Left renal cortex interstitium (tissue), 4 donors: ENCODE data around the gene REX1BD. TPM values are rescaled to one million over a fixed set of nuclear protein-coding genes. Genes with fewer than 3 reads are reported as not detected.
A peak's percentile ranks its signal among the peaks of the same experiment; 100 is the strongest.
"Not testable (repeated sequence)": the region's sequence is repeated elsewhere in the genome, so short reads cannot be mapped to it uniquely, and the experiment has no call there.

Experiments
- DNase-seq, 4 donors: peaks; one replicate each; pipeline ENCODE4 v3.0.0-alpha.2; 2013; ENCODE audit warnings: low read depth in 4 of 4, low spot score in 2 of 4, missing footprints in 1 of 4
- polyA plus RNA-seq, 4 donors: library from polyadenylated mRNA; unstranded; fragments of 120-200 nt; gene quantifications; one replicate each; pipeline ENCODE4 v1.2.1, GENCODE V29; 2013; ENCODE audit not compliant: insufficient read length in 4 of 4

The REX1BD gene
- polyA plus RNA-seq, 4 donors = 22.5 to 51.3 (median 38.4) TPM

- no peak for DNase-seq
These were observed 12.2 kb upstream of the REX1BD start for GRCh38 chr19:18576383-18576782.

DNA sequence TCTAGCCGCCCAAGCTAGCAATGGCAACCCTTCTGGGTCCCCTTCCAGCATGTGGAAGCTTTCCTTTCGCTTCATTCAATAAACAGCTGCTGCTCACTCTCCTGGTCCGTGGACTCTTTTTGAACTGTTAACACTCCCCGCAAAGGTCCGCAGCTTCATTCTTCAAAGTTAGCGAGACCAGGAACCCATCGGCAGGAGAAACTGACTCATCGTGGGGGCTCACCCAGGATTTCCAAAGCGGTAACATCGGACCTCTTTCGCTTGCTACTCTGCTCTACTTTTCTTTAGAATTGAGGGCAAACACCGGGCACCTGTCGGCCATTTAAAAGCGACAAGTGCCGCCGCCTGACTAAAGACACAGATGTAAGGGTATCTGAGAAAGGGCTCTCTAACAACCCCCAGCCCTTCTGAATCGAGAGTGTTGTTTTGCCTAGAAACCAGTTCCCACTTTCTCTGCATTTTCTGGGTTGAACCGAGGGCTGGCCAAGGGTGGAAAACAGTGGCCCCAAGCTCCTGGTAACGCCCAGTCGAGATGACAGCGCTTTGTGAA is 11.2 kb upstream of the REX1BD start:
- DNase-seq = no peak

DNA sequence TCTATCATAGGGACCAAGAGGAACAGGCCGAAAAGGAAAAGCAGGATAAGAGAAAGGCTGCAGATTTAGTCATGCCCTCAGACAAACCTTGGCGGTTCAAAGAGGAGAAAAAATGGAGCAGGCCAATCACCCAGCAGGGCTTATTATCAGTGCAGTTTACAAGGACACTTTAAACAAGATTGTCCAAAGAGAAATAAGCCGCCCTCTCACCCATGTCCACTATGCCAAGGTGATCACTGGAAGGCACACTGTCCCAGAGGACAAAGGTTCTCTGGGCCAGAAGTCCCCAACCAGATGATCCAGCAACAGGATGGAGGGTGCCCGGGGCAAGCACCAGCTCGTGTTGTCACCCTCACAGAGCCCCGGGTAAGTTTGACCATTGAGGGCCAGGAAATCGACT is 8.3 kb upstream of the REX1BD start:
- no peak for DNase-seq

- no peak for DNase-seq
These were observed 2.3 kb upstream of the REX1BD start for GRCh38 chr19:18586306-18586705.

GRCh38 chr19:18587561-18587960 is 1.0 kb upstream of the REX1BD start:
- DNase-seq = no peak

DNA sequence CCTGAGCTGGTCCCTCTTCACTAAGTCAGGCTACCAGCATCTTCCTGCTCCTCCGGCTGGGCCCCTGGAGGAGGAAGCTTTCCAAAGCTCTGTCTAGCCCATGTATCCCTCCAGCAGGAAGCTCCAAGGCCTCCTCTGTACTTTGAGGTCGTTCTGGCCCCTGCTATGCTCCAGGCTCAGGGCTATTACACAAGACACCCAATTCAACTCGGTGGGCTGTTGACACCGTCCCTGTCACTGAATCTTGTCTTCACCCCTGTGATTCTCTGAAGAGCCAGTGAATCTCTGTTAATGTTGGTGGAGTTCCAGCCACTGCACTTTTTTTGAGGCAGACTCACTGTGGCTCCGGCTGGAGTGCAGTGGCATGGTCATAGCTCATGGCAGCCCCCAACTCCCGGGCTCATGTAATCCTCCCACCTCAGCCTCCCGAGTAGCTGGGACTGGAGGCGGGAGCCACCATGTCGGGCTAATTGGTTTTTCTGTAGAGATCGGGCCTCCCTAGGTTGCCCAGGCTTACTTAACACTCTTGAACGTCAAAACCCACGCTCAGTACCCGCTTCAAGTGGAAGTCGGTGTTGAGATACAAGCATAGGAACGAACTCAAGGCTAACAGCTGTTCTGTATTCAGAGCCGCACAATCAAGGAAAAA is 512 bp upstream of the REX1BD start:
- no peak for DNase-seq

DNA sequence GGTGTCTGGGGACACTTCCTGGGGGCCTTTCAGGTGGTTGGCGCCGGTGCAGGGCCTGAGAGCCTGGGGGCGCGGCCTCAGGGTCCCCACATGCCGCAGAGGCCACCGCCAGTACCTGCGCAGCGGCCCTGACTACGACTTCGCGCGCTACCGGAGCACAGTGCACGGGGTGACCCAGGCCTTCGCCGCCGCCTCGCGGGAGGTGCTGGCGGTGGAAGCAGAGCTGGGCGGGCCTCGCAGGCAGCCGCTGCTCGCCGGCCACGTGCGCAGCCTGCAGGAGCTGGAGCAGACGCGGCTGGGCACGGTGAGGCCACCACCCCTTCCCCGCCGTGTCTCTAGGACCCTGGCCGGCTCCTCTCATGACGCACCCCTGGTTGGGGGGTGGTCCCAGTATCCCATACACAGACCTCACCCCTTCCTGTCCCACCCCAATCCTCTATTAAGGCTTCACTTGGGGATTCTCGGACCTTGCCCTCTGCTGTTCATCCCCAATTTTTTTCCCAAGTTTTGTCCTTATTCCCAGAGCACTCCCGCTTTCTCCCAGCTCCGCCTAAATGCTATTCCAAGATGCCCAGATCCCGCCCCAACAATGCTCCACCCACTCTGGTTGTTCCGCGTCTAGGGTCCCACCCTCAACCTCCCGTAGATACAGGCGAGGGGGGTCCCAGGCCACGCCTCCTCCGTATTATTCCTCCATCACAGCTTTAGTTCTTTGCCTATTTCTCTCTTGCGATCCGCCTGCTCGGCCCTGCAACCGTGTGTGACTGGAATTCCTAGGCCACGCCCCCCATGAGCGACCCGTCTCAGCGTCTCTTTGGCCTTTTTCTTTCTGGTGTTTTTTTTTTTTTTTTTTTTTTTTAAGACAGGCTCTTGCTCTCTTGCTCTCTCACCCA is 1.0 kb downstream of the REX1BD start:
- DNase-seq = peak in 1 of 4 donors; percentile 63

GRCh38 chr19:18590273-18591272 is 2.0 kb downstream of the REX1BD start:
- peak in 2 of 4 donors; percentile 70 to 73 for DNase-seq

GRCh38 chr19:18591735-18592385 is 3.3 kb downstream of the REX1BD start:
- no peak for DNase-seq

GRCh38 chr19:18592732-18593131 is 4.1 kb downstream of the REX1BD start:
- not testable (repeated sequence) for DNase-seq

DNA sequence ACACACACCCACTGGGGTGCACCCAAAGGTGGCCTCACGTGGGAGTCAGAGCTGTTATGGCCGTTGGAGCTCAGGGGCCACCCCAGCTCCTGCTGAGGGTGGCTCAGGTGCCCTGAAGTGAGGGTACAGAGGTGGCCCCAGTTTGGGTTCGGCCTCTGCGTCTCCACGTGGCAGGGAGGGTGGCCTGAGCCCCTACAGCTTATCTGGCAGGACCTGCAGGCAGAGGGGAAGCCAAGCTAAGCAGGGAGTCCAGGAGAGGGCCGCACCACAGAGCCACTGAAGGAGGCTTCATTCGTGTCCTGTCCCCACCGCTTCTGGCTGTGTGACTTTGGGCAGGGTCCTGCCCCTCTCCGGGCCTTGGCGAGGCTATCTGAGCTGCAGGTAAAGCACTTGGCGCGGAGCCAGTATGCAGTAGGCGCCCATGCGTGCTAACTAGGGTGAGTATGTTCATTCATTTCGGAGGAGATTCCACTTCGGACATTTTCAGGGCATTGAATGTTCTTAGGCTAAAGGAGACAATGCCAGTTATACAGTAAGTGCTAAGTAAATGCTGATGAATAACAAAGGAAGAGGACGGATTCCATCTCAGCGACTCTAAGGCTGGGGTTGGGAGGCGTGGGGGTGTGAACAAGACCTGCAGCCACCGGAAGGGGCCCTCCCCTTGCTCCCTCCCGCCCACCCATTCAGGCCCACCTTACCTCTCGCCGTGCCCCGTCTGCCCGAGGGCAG is 4.9 kb downstream of the REX1BD start:
- DNase-seq = no peak

DNA sequence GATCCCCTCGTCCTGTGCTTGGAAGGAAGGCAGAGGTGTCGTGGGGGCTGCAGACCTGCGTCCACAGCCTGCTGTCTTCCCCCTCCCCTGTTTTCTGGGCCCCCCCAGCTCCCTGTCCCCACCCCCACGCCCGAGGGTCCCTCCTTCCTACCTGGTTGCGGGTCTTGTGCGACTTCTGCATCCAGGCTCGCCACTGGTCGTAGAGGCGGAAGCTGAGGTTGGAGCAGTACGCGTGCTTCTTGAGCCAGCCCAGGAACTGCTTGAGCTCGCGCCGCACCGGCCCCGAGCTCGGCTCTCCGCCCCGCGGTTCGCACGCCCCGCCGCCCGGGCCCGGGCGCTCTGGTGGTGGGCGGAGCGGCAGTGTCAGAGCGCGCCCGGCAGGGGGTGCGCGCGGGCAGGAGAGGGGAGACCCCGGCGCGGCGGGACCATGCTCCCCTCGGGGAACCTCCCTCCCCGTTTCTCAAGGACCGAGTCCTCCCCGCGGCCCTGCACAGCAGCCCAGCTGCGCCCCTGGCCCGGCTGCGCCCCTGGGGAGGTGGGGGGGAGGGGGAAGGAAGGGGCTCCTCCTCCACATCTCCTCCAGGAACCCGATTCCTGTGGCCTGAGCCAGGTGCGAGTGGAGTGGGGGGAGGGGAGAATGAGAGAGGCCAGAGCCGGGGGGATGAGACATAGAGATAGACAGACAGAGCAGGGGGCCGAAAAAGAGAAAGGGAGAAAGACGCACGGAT is 5.7 kb downstream of the REX1BD start:
- DNase-seq = peak in 2 of 4 donors; percentile 66 to 78

DNA sequence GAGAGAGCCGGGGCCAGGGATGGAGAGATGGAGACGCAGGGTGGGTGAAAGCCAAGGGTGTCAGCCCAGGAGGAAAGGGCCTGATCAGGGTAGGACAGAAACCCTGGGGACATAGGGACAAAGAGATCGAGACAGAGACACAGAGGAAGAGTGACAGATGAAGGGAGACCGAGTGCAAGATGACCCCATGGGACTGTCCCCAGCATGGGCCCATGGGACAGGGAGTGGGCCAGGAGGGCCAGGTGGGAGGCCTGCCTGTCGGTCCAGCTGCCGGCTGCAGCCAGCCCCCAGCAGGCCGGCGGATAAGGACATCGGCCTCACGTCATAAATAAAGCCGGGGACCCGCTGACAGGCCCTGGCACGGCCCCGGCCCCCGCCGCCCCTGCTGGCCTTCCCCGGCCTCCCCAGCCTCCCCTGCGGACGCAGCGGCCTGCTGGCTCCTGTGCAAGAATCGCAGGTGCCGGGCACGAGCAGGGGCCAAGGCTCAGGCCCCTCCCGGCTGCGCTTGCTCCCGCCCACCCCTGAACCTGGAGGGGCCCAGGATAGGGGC is 6.3 kb downstream of the REX1BD start:
- DNase-seq = no peak

DNA sequence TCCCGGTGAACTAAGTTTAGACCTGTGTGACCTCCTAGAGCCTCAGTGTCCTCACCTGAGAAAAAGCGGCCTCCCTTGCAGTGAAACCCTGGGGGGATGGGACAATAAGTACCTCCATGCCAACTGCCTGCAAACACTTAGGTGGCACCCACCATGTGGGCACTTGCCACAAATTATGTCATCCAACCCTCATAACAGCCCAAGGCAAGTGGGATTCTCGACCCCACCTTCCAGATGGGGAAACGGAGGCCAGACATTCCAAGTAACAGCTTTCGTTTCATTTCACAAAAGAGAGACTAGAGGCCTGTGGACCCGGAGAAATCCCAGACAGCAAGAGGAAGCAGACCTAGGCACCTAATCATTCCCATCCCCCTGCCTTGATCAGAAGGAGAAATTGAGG is 6.9 kb downstream of the REX1BD start:
- DNase-seq = no peak

DNA sequence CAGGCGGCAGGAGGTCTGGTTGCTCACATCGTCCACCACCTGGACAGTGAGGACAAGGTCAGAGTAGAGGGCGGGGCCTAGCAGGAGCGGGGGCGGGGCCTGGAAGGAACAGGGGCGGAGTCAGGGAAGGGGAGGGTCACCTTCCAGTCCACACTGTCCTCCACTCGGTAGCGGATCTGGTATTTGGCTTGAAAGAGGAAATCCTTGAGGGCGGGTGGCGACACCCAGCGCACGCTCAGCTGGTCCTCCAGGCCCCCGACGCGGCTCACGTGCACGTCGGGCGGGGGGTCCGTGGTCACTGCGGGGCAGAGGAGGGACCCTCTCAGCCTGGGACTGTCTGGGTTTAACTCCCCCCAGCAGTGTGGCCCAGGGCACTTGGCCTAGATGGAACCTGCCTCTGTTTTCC is 8.2 kb downstream of the REX1BD start:
- DNase-seq = no peak

GRCh38 chr19:18597809-18598660 is 9.4 kb downstream of the REX1BD start:
- no peak for DNase-seq

DNA sequence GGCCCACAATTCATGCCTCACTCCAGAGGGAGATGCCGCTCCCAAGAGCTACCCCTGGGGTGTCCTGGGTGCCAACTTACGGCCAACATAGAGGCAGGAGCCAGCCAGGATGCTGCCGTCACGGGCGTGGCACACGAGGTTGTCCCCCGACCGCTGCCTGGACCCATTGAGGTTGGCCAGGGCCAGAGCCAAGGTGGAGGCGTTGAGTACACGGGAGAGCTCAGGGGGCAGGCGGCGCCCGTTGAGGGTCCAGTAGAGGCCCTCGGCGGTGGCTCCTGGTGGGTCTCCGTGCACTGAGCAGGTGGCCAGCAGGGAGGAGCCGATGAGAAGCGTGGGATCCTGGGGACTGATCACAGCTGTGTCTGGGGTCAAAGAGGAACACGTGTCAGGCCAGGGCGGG is 10.9 kb downstream of the REX1BD start:
- no peak for DNase-seq
